Activated naive CD8-positive, alpha-beta T cell (primary cell): ENCODE data around the gene RBM15.

Source experiments
- H3K27ac Mint-ChIP-seq: one replicate; pipeline ENCODE4 v1.8.0; 2021; ENCODE audit warnings: mixed read lengths
- H3K27me3 Mint-ChIP-seq: one replicate; pipeline ENCODE4 v1.8.0; 2021; ENCODE audit warnings: mixed read lengths
- H3K36me3 Mint-ChIP-seq: one replicate; pipeline ENCODE4 v1.8.0; 2021; ENCODE audit warnings: mixed read lengths
- H3K4me1 Mint-ChIP-seq: one replicate; pipeline ENCODE4 v1.8.0; 2021; ENCODE audit warnings: low read depth, mixed read lengths
- H3K4me3 Mint-ChIP-seq: one replicate; pipeline ENCODE4 v1.8.0; 2021; ENCODE audit warnings: mild to moderate bottlenecking, mixed read lengths
- H3K9me3 Mint-ChIP-seq: one replicate; pipeline ENCODE4 v1.8.0; 2021; ENCODE audit warnings: low read depth, mixed read lengths

RBM15 gene

GRCh38 chr1:110355321-110355720 lies 16.1 kb downstream of the RBM15 start:
- H3K4me1 Mint-ChIP-seq = peaks cover 42% of the 10 kb centered on the region
- no peak overlapping the region for H3K27ac Mint-ChIP-seq
- H3K9me3 Mint-ChIP-seq = no peaks in the 10 kb centered on the region
- peaks cover 12% of the 10 kb centered on the region for H3K36me3 Mint-ChIP-seq
- H3K27me3 Mint-ChIP-seq = no peaks in the 10 kb centered on the region
- H3K4me3 Mint-ChIP-seq = no peak overlapping the region

- Mint-ChIP-seq H3K36me3 (peaks cover 12% of the 10 kb centered on the region), H3K9me3 (no peaks in the 10 kb centered on the region), H3K27me3 (no peaks in the 10 kb centered on the region), H3K4me1 (peaks cover 31% of the 10 kb centered on the region), H3K27ac (no peak overlapping the region), H3K4me3 (no peak overlapping the region)
Observed at GRCh38 chr1:110356379-110356778, 17.2 kb downstream of the RBM15 start.

DNA sequence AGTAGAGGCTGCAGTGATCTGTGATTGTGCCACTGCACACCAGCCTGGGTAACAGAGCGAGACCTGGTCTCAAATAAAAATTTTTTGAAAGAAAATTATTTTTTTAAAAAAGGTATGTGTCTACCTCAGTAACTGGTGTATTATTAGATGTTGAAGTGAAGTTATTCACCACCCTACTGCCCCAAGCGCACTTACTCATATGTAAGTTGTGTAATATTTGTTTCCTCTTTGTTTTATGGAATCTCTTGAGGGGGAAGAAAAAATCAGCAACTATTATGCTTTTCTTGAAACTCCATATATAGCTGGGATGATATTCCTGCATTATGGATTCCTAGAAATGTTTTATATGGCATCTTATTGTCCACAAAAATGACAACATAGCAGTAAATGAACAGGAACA lies 21.3 kb downstream of the RBM15 start:
- Mint-ChIP-seq H3K4me1 (peaks cover 13% of the 10 kb centered on the region), H3K4me3 (no peak overlapping the region), H3K36me3 (peaks cover 13% of the 10 kb centered on the region), H3K27me3 (no peaks in the 10 kb centered on the region), H3K27ac (no peak overlapping the region), H3K9me3 (no peaks in the 10 kb centered on the region)

GRCh38 chr1:110361856-110362255 lies 22.7 kb downstream of the RBM15 start:
- Mint-ChIP-seq H3K27ac (no peak overlapping the region), H3K4me1 (peaks cover 6% of the 10 kb centered on the region), H3K9me3 (no peaks in the 10 kb centered on the region), H3K27me3 (no peaks in the 10 kb centered on the region), H3K36me3 (peaks cover 9% of the 10 kb centered on the region), H3K4me3 (no peak overlapping the region)

GRCh38 chr1:110364221-110364620 lies 25.0 kb downstream of the RBM15 start:
- Mint-ChIP-seq H3K4me1 (peaks cover 3% of the 10 kb centered on the region), H3K27ac (peak overlapping the region; percentile 10), H3K36me3 (peaks cover 5% of the 10 kb centered on the region), H3K4me3 (no peak overlapping the region), H3K27me3 (no peaks in the 10 kb centered on the region), H3K9me3 (no peaks in the 10 kb centered on the region)

- Mint-ChIP-seq H3K27ac (peak overlapping the region; percentile 25), H3K4me3 (no peak overlapping the region), H3K27me3 (no peaks in the 10 kb centered on the region), H3K36me3 (no peaks in the 10 kb centered on the region), H3K9me3 (no peaks in the 10 kb centered on the region), H3K4me1 (peaks cover 11% of the 10 kb centered on the region)
Observed at GRCh38 chr1:110370827-110371226, 31.6 kb downstream of the RBM15 start.

- Mint-ChIP-seq H3K4me3 (no peak overlapping the region), H3K9me3 (no peaks in the 10 kb centered on the region), H3K27me3 (no peaks in the 10 kb centered on the region), H3K4me1 (peaks cover 7% of the 10 kb centered on the region), H3K36me3 (peaks cover 9% of the 10 kb centered on the region), H3K27ac (no peak overlapping the region)
Observed at GRCh38 chr1:110375490-110375889, 36.3 kb downstream of the RBM15 start.

GRCh38 chr1:110380672-110381283 lies 41.6 kb downstream of the RBM15 start:
- H3K27me3 Mint-ChIP-seq = no peaks in the 10 kb centered on the region
- no peaks in the 10 kb centered on the region for H3K9me3 Mint-ChIP-seq
- H3K27ac Mint-ChIP-seq = no peak overlapping the region
- H3K36me3 Mint-ChIP-seq = peaks cover 11% of the 10 kb centered on the region
- H3K4me1 Mint-ChIP-seq = peaks cover 18% of the 10 kb centered on the region
- no peak overlapping the region for H3K4me3 Mint-ChIP-seq

GRCh38 chr1:110383251-110383990 lies 44.2 kb downstream of the RBM15 start:
- no peaks in the 10 kb centered on the region for H3K27me3 Mint-ChIP-seq
- H3K4me1 Mint-ChIP-seq = peaks cover 18% of the 10 kb centered on the region
- peaks cover 12% of the 10 kb centered on the region for H3K36me3 Mint-ChIP-seq
- peak overlapping the region; percentile 61 for H3K4me3 Mint-ChIP-seq
- H3K27ac Mint-ChIP-seq = peak overlapping the region; percentile 47
- no peaks in the 10 kb centered on the region for H3K9me3 Mint-ChIP-seq

- Mint-ChIP-seq H3K36me3 (peaks cover 7% of the 10 kb centered on the region), H3K4me3 (no peak overlapping the region), H3K9me3 (no peaks in the 10 kb centered on the region), H3K27ac (no peak overlapping the region), H3K27me3 (no peaks in the 10 kb centered on the region), H3K4me1 (peaks cover 18% of the 10 kb centered on the region)
Observed at GRCh38 chr1:110384581-110385321, 45.6 kb downstream of the RBM15 start.

- Mint-ChIP-seq H3K36me3 (peaks cover 5% of the 10 kb centered on the region), H3K27ac (no peak overlapping the region), H3K4me1 (peaks cover 18% of the 10 kb centered on the region), H3K9me3 (no peaks in the 10 kb centered on the region), H3K4me3 (no peak overlapping the region), H3K27me3 (no peaks in the 10 kb centered on the region)
Observed at GRCh38 chr1:110385369-110385768, 46.2 kb downstream of the RBM15 start.

GRCh38 chr1:110387048-110387754 lies 48.0 kb downstream of the RBM15 start:
- H3K4me1 Mint-ChIP-seq = peaks cover 18% of the 10 kb centered on the region
- H3K36me3 Mint-ChIP-seq = peaks cover 3% of the 10 kb centered on the region
- H3K27me3 Mint-ChIP-seq = no peaks in the 10 kb centered on the region
- H3K27ac Mint-ChIP-seq = no peak overlapping the region
- H3K4me3 Mint-ChIP-seq = no peak overlapping the region
- H3K9me3 Mint-ChIP-seq = no peaks in the 10 kb centered on the region

GRCh38 chr1:110390096-110390495 lies 50.9 kb downstream of the RBM15 start:
- H3K4me1 Mint-ChIP-seq = no peaks in the 10 kb centered on the region
- no peak overlapping the region for H3K4me3 Mint-ChIP-seq
- peaks cover 7% of the 10 kb centered on the region for H3K36me3 Mint-ChIP-seq
- H3K27ac Mint-ChIP-seq = no peak overlapping the region
- no peaks in the 10 kb centered on the region for H3K9me3 Mint-ChIP-seq
- no peaks in the 10 kb centered on the region for H3K27me3 Mint-ChIP-seq

- Mint-ChIP-seq H3K4me3 (no peak within 1 kb of the TSS), H3K36me3 (peaks cover 7% of the 10 kb centered on the region), H3K27ac (no peak within 1 kb of the TSS), H3K9me3 (no peaks in the 10 kb centered on the region), H3K4me1 (peaks cover 2% of the 10 kb centered on the region), H3K27me3 (no peaks in the 10 kb centered on the region)
Observed at GRCh38 chr1:110390692-110391245, 51.6 kb downstream of the RBM15 start, which contains the start of gene SLC16A4. TSS of gene SLC16A4 (minus strand) at chr1:110391026. CDS start at chr1:110389323, 1,703 bp downstream.
